HepG2 (cell line): ENCODE measurements around the gene SPRR4. TPM values are rescaled to one million over a fixed set of nuclear protein-coding genes. Genes with fewer than 3 reads are reported as not detected.

ENCODE experiments used
- IKZF5 ChIP-seq: IDR thresholded peaks from 2 replicates; pipeline ENCODE4 v1.6.1; 2018; ENCODE audit warnings: missing genetic modification reagents, mild to moderate bottlenecking, missing compliant biosample characterization
- SP2 ChIP-seq: sonication (generic); formaldehyde crosslinking; IDR thresholded peaks from 2 replicates; pipeline ENCODE4 v1.5.1; 2020; ENCODE audit warnings: mild to moderate bottlenecking, missing genetic modification reagents
- TP53 ChIP-seq: sonication (generic); formaldehyde crosslinking; conservative IDR thresholded peaks from 2 replicates; pipeline ENCODE4 v1.4.0; 2020; ENCODE audit warnings: missing genetic modification reagents
- ZNF562 ChIP-seq: sonication (generic); formaldehyde crosslinking; IDR thresholded peaks from 2 replicates; pipeline ENCODE4 v1.8.0; 2022; ENCODE audit warnings: missing genetic modification reagents, borderline replicate concordance
- polyA plus RNA-seq, 8 experiments: library from polyadenylated mRNA; depleted of rRNA in 3 of 8; stranded (reverse) in 7 of 8; unstranded in 1 of 8; fragments of >200 nt; fragmentation: Illumina TruSeq in 4 of 8; extraction: Trizol in 4 of 8; gene quantifications; 2 replicates each; pipeline versions ENCODE4 v1.2.1 to v1.2.3, GENCODE V29; 2011 to 2016; ENCODE audit warnings: low read depth in 4 of 8, missing spikeins in 1 of 8, mixed read lengths in 1 of 8; ENCODE audit not compliant: insufficient read depth in 1 of 8
- total RNA-seq, 5 experiments: library from RNA; depleted of rRNA; stranded (reverse); fragments of >200 nt; fragmentation: Illumina TruSeq; extraction: Trizol; gene quantifications; 2 replicates each; pipeline ENCODE4 v1.2.3, GENCODE V29; 2016; ENCODE audit warnings: low read depth in 1 of 5
- TF ChIP-seq, protein P1 (sequence below): sonication (generic); formaldehyde crosslinking; IDR thresholded peaks from 2 replicates; pipeline ENCODE4 v1.8.0; 2022; ENCODE audit warnings: mild to moderate bottlenecking, missing genetic modification reagents, moderate library complexity
- TF ChIP-seq, protein P2 (sequence below): sonication (generic); formaldehyde crosslinking; IDR thresholded peaks from 2 replicates; pipeline ENCODE4 v1.9.0; 2021; ENCODE audit warnings: missing genetic modification reagents, mild to moderate bottlenecking, borderline replicate concordance
- TF ChIP-seq, protein P3 (sequence below): IDR thresholded peaks from 2 replicates; pipeline ENCODE4 v1.6.1; 2012; ENCODE audit warnings: low read length, improper control_type of control experiment
- TF ChIP-seq, protein P4 (sequence below): sonication (generic); formaldehyde crosslinking; IDR thresholded peaks from 2 replicates; pipeline ENCODE4 v1.4.0; 2020; ENCODE audit warnings: mild to moderate bottlenecking, missing genetic modification reagents, borderline replicate concordance
- TF ChIP-seq, protein P5 (sequence below): sonication (generic); formaldehyde crosslinking; IDR thresholded peaks from 2 replicates; pipeline ENCODE4 v1.5.0; 2020; ENCODE audit warnings: missing genetic modification reagents, mild to moderate bottlenecking, borderline replicate concordance

The SPRR4 gene
- total and polyA plus RNA-seq, 2 of the 13 experiments (the other 11 are each of a cell fraction or from before 2014, with no cell fraction given): not detected

DNA sequence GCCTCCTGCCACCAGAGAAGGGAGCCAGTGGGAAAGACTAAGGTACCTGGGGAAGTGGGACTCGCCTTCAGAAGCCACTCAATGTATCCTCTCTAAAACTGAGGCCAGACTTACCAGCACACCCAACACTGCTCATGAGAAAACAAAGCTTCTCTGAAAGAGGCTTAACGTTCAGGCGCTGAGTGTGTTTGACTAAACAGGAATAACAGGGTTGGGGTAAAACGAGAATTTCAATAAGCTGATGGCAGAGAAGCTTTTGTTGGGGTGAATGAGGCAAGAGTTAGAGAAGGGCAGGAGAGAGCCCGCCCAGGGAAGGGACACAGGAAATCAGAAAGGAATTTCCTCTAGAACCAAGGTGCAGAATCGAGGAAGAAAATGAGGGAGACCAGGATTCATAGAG, 29.4 kb downstream of the SPRR4 start (continued):
- TF ChIP-seq, protein P1, sequence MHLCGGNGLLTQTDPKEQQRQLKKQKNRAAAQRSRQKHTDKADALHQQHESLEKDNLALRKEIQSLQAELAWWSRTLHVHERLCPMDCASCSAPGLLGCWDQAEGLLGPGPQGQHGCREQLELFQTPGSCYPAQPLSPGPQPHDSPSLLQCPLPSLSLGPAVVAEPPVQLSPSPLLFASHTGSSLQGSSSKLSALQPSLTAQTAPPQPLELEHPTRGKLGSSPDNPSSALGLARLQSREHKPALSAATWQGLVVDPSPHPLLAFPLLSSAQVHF (CRISPR knock-in tag): no peak
- no peak for TF ChIP-seq SP2 (CRISPR knock-in tag)
- TF ChIP-seq ZNF562 (CRISPR knock-in tag): no peak
- TF ChIP-seq, protein P2, sequence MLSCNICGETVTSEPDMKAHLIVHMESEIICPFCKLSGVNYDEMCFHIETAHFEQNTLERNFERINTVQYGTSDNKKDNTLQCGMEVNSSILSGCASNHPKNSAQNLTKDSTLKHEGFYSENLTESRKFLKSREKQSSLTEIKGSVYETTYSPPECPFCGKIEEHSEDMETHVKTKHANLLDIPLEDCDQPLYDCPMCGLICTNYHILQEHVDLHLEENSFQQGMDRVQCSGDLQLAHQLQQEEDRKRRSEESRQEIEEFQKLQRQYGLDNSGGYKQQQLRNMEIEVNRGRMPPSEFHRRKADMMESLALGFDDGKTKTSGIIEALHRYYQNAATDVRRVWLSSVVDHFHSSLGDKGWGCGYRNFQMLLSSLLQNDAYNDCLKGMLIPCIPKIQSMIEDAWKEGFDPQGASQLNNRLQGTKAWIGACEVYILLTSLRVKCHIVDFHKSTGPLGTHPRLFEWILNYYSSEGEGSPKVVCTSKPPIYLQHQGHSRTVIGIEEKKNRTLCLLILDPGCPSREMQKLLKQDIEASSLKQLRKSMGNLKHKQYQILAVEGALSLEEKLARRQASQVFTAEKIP (CRISPR knock-in tag): no peak
- TF ChIP-seq IKZF5 (CRISPR knock-in tag): no peak
- TF ChIP-seq, protein P3, sequence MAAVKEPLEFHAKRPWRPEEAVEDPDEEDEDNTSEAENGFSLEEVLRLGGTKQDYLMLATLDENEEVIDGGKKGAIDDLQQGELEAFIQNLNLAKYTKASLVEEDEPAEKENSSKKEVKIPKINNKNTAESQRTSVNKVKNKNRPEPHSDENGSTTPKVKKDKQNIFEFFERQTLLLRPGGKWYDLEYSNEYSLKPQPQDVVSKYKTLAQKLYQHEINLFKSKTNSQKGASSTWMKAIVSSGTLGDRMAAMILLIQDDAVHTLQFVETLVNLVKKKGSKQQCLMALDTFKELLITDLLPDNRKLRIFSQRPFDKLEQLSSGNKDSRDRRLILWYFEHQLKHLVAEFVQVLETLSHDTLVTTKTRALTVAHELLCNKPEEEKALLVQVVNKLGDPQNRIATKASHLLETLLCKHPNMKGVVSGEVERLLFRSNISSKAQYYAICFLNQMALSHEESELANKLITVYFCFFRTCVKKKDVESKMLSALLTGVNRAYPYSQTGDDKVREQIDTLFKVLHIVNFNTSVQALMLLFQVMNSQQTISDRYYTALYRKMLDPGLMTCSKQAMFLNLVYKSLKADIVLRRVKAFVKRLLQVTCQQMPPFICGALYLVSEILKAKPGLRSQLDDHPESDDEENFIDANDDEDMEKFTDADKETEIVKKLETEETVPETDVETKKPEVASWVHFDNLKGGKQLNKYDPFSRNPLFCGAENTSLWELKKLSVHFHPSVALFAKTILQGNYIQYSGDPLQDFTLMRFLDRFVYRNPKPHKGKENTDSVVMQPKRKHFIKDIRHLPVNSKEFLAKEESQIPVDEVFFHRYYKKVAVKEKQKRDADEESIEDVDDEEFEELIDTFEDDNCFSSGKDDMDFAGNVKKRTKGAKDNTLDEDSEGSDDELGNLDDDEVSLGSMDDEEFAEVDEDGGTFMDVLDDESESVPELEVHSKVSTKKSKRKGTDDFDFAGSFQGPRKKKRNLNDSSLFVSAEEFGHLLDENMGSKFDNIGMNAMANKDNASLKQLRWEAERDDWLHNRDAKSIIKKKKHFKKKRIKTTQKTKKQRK: no peak
- TF ChIP-seq, protein P4, sequence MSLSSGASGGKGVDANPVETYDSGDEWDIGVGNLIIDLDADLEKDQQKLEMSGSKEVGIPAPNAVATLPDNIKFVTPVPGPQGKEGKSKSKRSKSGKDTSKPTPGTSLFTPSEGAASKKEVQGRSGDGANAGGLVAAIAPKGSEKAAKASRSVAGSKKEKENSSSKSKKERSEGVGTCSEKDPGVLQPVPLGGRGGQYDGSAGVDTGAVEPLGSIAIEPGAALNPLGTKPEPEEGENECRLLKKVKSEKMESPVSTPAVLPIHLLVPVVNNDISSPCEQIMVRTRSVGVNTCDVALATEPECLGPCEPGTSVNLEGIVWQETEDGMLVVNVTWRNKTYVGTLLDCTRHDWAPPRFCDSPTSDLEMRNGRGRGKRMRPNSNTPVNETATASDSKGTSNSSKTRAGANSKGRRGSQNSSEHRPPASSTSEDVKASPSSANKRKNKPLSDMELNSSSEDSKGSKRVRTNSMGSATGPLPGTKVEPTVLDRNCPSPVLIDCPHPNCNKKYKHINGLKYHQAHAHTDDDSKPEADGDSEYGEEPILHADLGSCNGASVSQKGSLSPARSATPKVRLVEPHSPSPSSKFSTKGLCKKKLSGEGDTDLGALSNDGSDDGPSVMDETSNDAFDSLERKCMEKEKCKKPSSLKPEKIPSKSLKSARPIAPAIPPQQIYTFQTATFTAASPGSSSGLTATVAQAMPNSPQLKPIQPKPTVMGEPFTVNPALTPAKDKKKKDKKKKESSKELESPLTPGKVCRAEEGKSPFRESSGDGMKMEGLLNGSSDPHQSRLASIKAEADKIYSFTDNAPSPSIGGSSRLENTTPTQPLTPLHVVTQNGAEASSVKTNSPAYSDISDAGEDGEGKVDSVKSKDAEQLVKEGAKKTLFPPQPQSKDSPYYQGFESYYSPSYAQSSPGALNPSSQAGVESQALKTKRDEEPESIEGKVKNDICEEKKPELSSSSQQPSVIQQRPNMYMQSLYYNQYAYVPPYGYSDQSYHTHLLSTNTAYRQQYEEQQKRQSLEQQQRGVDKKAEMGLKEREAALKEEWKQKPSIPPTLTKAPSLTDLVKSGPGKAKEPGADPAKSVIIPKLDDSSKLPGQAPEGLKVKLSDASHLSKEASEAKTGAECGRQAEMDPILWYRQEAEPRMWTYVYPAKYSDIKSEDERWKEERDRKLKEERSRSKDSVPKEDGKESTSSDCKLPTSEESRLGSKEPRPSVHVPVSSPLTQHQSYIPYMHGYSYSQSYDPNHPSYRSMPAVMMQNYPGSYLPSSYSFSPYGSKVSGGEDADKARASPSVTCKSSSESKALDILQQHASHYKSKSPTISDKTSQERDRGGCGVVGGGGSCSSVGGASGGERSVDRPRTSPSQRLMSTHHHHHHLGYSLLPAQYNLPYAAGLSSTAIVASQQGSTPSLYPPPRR (CRISPR knock-in tag): no peak
- no peak for TF ChIP-seq TP53 (CRISPR knock-in tag)
- TF ChIP-seq, protein P5, sequence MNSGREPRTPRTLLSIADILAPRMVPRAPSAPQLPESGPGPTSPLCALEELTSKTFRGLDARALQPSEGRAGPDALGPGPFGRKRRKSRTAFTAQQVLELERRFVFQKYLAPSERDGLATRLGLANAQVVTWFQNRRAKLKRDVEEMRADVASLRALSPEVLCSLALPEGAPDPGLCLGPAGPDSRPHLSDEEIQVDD (CRISPR knock-in tag): no peak
